GM12878 (cell line): ENCODE data around the gene RPS6KA2. TPM values are rescaled to one million over a fixed set of nuclear protein-coding genes. Genes with fewer than 3 reads are reported as not detected.

ENCODE experiments used
- ATAC-seq: fragments of 200-7000 bp; cut with Tn5 transposase; 3 replicates; pipeline ENCODE4 v1.9.1; 2020; ENCODE audit warnings: mild to moderate bottlenecking, moderate library complexity
- BruUV-seq: library from RNA; stranded (reverse); fragments of 400-500 nt; replicated peaks from 2 replicates; lab custom pipeline; 2021; lab: Mats Ljungman, UMichigan
- CTCF ChIA-PET: fragments of 300-600 bp; sonication (Branson Sonifier 250); formaldehyde crosslinking; extraction: SDS; loops from one replicate; lab custom pipeline; 2021; ENCODE audit warnings: inconsistent platforms; lab: Yijun Ruan, JAX
- POLR2A ChIA-PET: fragments of 350-600 bp; formaldehyde crosslinking; extraction: SDS; loops from one replicate; lab custom pipeline; 2021; ENCODE audit warnings: inconsistent platforms; lab: Charles Lee
- RAD21 ChIA-PET: fragments of 300-600 bp; sonication (Branson Sonifier 250); formaldehyde crosslinking; loops from one replicate; lab custom pipeline; 2023; ENCODE audit warnings: antibody characterized with exemption; ENCODE audit not compliant: unreplicated experiment; lab: Charles Lee
- SMC1A ChIA-PET: fragments of 300-600 bp; sonication (Branson Sonifier 250); formaldehyde crosslinking; loops from one replicate; lab custom pipeline; 2023; ENCODE audit not compliant: unreplicated experiment, uncharacterized antibody; lab: Charles Lee
- DNase-seq: peaks from one replicate; pipeline ENCODE4 v3.0.0-alpha.2; 2011; ENCODE audit warnings: low read depth, low spot score
- FAIRE-seq: peaks from 3 replicates; lab custom pipeline; 2011; peaks lifted over from hg19 to GRCh38; lab: Jason Lieb, UNC
- H2AFZ ChIP-seq: 2 replicates; pipeline ENCODE4 v1.6.0; 2011; ENCODE audit warnings: low read depth, low read length, control low read depth; ENCODE audit not compliant: control insufficient read depth
- H3K27ac ChIP-seq: 2 replicates; pipeline ENCODE4 v1.5.1; 2011; ENCODE audit warnings: control low read depth; ENCODE audit not compliant: control insufficient read depth, insufficient read depth
- H3K27me3 ChIP-seq, 2 experiments: replicated peaks in 1 of 2; 2 replicates each; pipeline versions ENCODE4 v1.6.0 to v1.6.1; 2011; ENCODE audit warnings: low read length in 1 of 2; ENCODE audit not compliant: control insufficient read depth in 2 of 2, insufficient read depth in 2 of 2
- H3K36me3 ChIP-seq, 2 experiments: 2 replicates each; pipeline ENCODE4 v1.5.1; 2011; ENCODE audit warnings: low read length in 1 of 2; ENCODE audit not compliant: control insufficient read depth in 2 of 2, insufficient read depth in 2 of 2
- H3K4me1 ChIP-seq: 2 replicates; pipeline ENCODE4 v1.6.1; 2011; ENCODE audit warnings: mild to moderate bottlenecking, low read length, moderate library complexity, mixed read lengths; ENCODE audit not compliant: control insufficient read depth, insufficient read depth
- H3K4me2 ChIP-seq: 2 replicates; pipeline ENCODE4 v1.6.0; 2011; ENCODE audit warnings: control low read depth; ENCODE audit not compliant: control insufficient read depth, insufficient read depth
- H3K4me3 ChIP-seq: fragments of 200-600 bp; sonication (generic); 2 replicates; pipeline ENCODE4 v1.5.1; 2016
- H3K79me2 ChIP-seq: 2 replicates; pipeline ENCODE4 v1.6.0; 2011; ENCODE audit warnings: low read length; ENCODE audit not compliant: control insufficient read depth, insufficient read depth
- H3K9ac ChIP-seq: 2 replicates; pipeline ENCODE4 v1.8.0; 2011; ENCODE audit warnings: low read length, control low read depth, mixed read lengths; ENCODE audit not compliant: control insufficient read depth, insufficient read depth
- H3K9me3 ChIP-seq: replicated peaks from 3 replicates; pipeline ENCODE4 v1.5.1; 2011; ENCODE audit warnings: mild to moderate bottlenecking, low read length; ENCODE audit not compliant: control insufficient read depth, insufficient read depth
- H4K20me1 ChIP-seq: 2 replicates; pipeline ENCODE4 v1.6.0; 2011; ENCODE audit not compliant: control insufficient read depth, insufficient read depth
- GATAD2B ChIP-seq: fragments of 450-650 bp; conservative IDR thresholded peaks from 2 replicates; pipeline ENCODE4 v1.6.1; 2017; ENCODE audit warnings: low read depth, mild to moderate bottlenecking, moderate library complexity
- MYC ChIP-seq: IDR thresholded peaks from 2 replicates; pipeline ENCODE4 v1.6.1; 2011; ENCODE audit warnings: mild to moderate bottlenecking, low read length, moderate library complexity, inconsistent platforms; ENCODE audit not compliant: insufficient read depth, insufficient replicate concordance, insufficient read length, severe bottlenecking
- NR2C2 ChIP-seq: IDR thresholded peaks from 2 replicates; pipeline ENCODE4 v1.6.1; 2011; ENCODE audit warnings: borderline replicate concordance, low read depth; ENCODE audit not compliant: control insufficient read depth, insufficient read length
- RELB ChIP-seq: fragments of 450-650 bp; IDR thresholded peaks from 2 replicates; pipeline ENCODE4 v1.6.1; 2017; ENCODE audit warnings: low read depth, mild to moderate bottlenecking, moderate library complexity
- SPI1 ChIP-seq: IDR thresholded peaks from 2 replicates; pipeline ENCODE4 v1.6.1; 2011; ENCODE audit warnings: low read depth, mild to moderate bottlenecking, low read length, moderate library complexity, borderline replicate concordance; ENCODE audit not compliant: insufficient read depth
- ZBTB11 ChIP-seq: fragments of 450-650 bp; formaldehyde crosslinking; IDR thresholded peaks from 2 replicates; pipeline ENCODE4 v1.5.0; 2022; ENCODE audit warnings: mild to moderate bottlenecking, missing genetic modification characterization
- ZNF592 ChIP-seq: fragments of 450-650 bp; IDR thresholded peaks from 2 replicates; pipeline ENCODE4 v1.6.1; 2017; ENCODE audit warnings: mild to moderate bottlenecking, moderate library complexity
- WGBS: methylation state at CpG from one replicate; pipeline ENCODE4 v1.1.6; 2016; ENCODE audit warnings: low lambda C conversion rate; ENCODE audit not compliant: insufficient replicate concordance, insufficient coverage; ENCODE audit errors: missing lambda C conversion rate; 5-methylcytosine and 5-hydroxymethylcytosine counted together
- in situ Hi-C: fragments of 300-500 bp; cut with MboI; formaldehyde crosslinking; loops from 9 replicates; pipeline ENCODE4 v1.14.3; 2018; ENCODE audit warnings: mixed read lengths
- intact Hi-C: fragments of 100-400 bp; cut with micrococcal nuclease; formaldehyde crosslinking; loops from one replicate; pipeline ENCODE4 v1.14.2; 2022; ENCODE audit not compliant: unreplicated experiment
- polyA plus RNA-seq, 11 experiments: library from polyadenylated mRNA; depleted of rRNA in 4 of 11; unstranded in 6 of 11; stranded (reverse) in 5 of 11; fragments of >200 nt; fragmentation: Nextera tagmentation in 4 of 11; fragmentation: Illumina TruSeq in 1 of 11; extraction: Ambion mirVana in 4 of 11; extraction: Trizol in 1 of 11; gene quantifications; 1 replicate in 1 of 11; 2 replicates in 10 of 11; pipeline versions ENCODE4 v1.2.1 to v1.2.3, GENCODE V29; 2011 to 2016; ENCODE audit warnings: inconsistent platforms in 2 of 11, missing spikeins in 2 of 11, low read depth in 1 of 11
- total RNA-seq, 4 experiments: library from RNA; depleted of rRNA in 3 of 4; stranded (reverse); fragments of >200 nt in 3 of 4; fragmentation: Illumina TruSeq in 1 of 4; extraction: Trizol in 1 of 4; gene quantifications; 2 replicates each; pipeline versions ENCODE4 v1.2.1 to v1.2.3, GENCODE V29; 2013 to 2021
- TF ChIP-seq, protein P1 (sequence below): fragments of 450-650 bp; IDR thresholded peaks from 2 replicates; pipeline ENCODE4 v1.6.1; 2017; ENCODE audit warnings: mild to moderate bottlenecking, moderate library complexity

RPS6KA2 gene
- total and polyA plus RNA-seq, 10 of the 15 experiments (the other 5 are each of a cell fraction or from before 2014, with no cell fraction given) = 0.02 to 1.0 (median 0.22) TPM; not detected in 1

- DNase-seq (no peak), FAIRE-seq (no peak), ATAC-seq (no peak)
- in situ Hi-C loops = no loop called here
- Histone ChIP-seq H3K9ac (no peak overlapping the region), H3K36me3 (no peaks in the 10 kb centered on the region), H3K79me2 (no peaks in the 10 kb centered on the region), H4K20me1 (no peaks in the 10 kb centered on the region), H3K4me1 (no peaks in the 10 kb centered on the region), H3K9me3 (no peaks in the 10 kb centered on the region), H3K4me2 (no peak overlapping the region), H3K27ac (no peak overlapping the region), H2AFZ (no peak overlapping the region), H3K27me3 (0 out of 4 replicates have a peak, but pooled peaks cover 0 to 2% of the 10 kb centered on the region in 2 experiments), H3K4me3 (no peak overlapping the region)
- ChIA-PET POLR2A (no interaction called here), SMC1A (no interaction called here), CTCF (no interaction called here), RAD21 (no interaction called here)
- WGBS = 41% methylated on average over 28 of the region's 29 CpGs
- intact Hi-C loops = no loop called here
- BruUV-seq = no TSS peak
- no peak for TF ChIP-seq SPI1
- TF ChIP-seq ZNF592 = no peak
- no peak for TF ChIP-seq ZBTB11 (CRISPR knock-in tag)
- no peak for TF ChIP-seq RELB
- TF ChIP-seq, protein P1, sequence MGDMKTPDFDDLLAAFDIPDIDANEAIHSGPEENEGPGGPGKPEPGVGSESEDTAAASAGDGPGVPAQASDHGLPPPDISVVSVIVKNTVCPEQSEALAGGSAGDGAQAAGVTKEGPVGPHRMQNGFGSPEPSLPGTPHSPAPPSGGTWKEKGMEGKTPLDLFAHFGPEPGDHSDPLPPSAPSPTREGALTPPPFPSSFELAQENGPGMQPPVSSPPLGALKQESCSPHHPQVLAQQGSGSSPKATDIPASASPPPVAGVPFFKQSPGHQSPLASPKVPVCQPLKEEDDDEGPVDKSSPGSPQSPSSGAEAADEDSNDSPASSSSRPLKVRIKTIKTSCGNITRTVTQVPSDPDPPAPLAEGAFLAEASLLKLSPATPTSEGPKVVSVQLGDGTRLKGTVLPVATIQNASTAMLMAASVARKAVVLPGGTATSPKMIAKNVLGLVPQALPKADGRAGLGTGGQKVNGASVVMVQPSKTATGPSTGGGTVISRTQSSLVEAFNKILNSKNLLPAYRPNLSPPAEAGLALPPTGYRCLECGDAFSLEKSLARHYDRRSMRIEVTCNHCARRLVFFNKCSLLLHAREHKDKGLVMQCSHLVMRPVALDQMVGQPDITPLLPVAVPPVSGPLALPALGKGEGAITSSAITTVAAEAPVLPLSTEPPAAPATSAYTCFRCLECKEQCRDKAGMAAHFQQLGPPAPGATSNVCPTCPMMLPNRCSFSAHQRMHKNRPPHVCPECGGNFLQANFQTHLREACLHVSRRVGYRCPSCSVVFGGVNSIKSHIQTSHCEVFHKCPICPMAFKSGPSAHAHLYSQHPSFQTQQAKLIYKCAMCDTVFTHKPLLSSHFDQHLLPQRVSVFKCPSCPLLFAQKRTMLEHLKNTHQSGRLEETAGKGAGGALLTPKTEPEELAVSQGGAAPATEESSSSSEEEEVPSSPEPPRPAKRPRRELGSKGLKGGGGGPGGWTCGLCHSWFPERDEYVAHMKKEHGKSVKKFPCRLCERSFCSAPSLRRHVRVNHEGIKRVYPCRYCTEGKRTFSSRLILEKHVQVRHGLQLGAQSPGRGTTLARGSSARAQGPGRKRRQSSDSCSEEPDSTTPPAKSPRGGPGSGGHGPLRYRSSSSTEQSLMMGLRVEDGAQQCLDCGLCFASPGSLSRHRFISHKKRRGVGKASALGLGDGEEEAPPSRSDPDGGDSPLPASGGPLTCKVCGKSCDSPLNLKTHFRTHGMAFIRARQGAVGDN = no peak
- TF ChIP-seq MYC = no peak
- no peak for TF ChIP-seq NR2C2
- TF ChIP-seq GATAD2B = no peak
Observed at GRCh38 chr6:166637812-166638572, 10.9 kb upstream of the RPS6KA2 start.
